Fibroblast of pulmonary artery (primary cell): ENCODE data around the gene MRPS21.

ENCODE experiments used
- DNase-seq: peaks from one replicate; pipeline ENCODE4 v3.0.0-alpha.2; 2010; ENCODE audit warnings: low read depth
- H3K4me3 ChIP-seq: replicated peaks from 2 replicates; pipeline ENCODE4 v1.5.1; 2011; ENCODE audit warnings: low read depth, mild to moderate bottlenecking, control low read depth, low read length, moderate library complexity
- CTCF ChIP-seq: IDR thresholded peaks from 2 replicates; pipeline ENCODE4 v1.5.1; 2011; ENCODE audit warnings: mild to moderate bottlenecking, control low read depth, low read length, inconsistent platforms; ENCODE audit errors: missing control alignments

MRPS21 gene

GRCh38 chr1:150259758-150260669 is 33.6 kb upstream of the MRPS21 start:
- no peak overlapping the region for H3K4me3 ChIP-seq
- no peak for DNase-seq
- TF ChIP-seq CTCF, result no peak

GRCh38 chr1:150261367-150261766 is 32.3 kb upstream of the MRPS21 start:
- no peak for DNase-seq
- no peak overlapping the region for H3K4me3 ChIP-seq
- no peak for TF ChIP-seq CTCF

GRCh38 chr1:150262388-150263320 is 31.0 kb upstream of the MRPS21 start:
- H3K4me3 ChIP-seq, result no peak overlapping the region
- no peak for DNase-seq
- no peak for TF ChIP-seq CTCF

- no peak for DNase-seq
- H3K4me3 ChIP-seq, result no peak overlapping the region
- TF ChIP-seq CTCF, result no peak
Measured at GRCh38 chr1:150263549-150263948, 30.1 kb upstream of the MRPS21 start.

- TF ChIP-seq CTCF, result no peak
- no peak for DNase-seq
- H3K4me3 ChIP-seq, result peak overlapping the region; percentile 83
Measured at GRCh38 chr1:150267896-150268295, 25.8 kb upstream of the MRPS21 start.

- H3K4me3 ChIP-seq, result peak overlapping the region; percentile 83
- no peak for TF ChIP-seq CTCF
- peak; percentile 39 for DNase-seq
Measured at GRCh38 chr1:150268340-150268704, 25.3 kb upstream of the MRPS21 start.
